ENCODE results near the gene HSDL2.
"Not testable (repeated sequence)": the region's sequence is repeated elsewhere in the genome, so short reads cannot be mapped to it uniquely, and the experiment has no call there.

Gene HSDL2

GRCh38 chr9:112380102-112380824, at the start of gene HSDL2:
TSS of gene HSDL2 (plus strand) at chr9:112380108. CDS start at chr9:112380164, 56 bp downstream.
- peak; percentile 39 to 46 for DNase-seq

GRCh38 chr9:112331674-112331952, 48.3 kb upstream of the HSDL2 start:
- no peak for DNase-seq

GRCh38 chr9:112332214-112332613, 47.7 kb upstream of the HSDL2 start:
- no peak for DNase-seq

- no peak for DNase-seq
Observed at GRCh38 chr9:112332674-112332976, 47.3 kb upstream of the HSDL2 start.

- DNase-seq = peak; percentile 70 to 76
Observed at GRCh38 chr9:112332977-112333638, 46.8 kb upstream of the HSDL2 start, which contains the start of gene PTBP3. TSS of gene PTBP3 (minus strand) at chr9:112333619. CDS start at chr9:112297865, 35,754 bp downstream.

GRCh38 chr9:112333639-112334431, 46.1 kb upstream of the HSDL2 start:
- peak; percentile 93 for DNase-seq

GRCh38 chr9:112334432-112334841, 45.5 kb upstream of the HSDL2 start:
- DNase-seq = peak; percentile 53 to 65

GRCh38 chr9:112337547-112337946, 42.4 kb upstream of the HSDL2 start:
- DNase-seq = no peak

GRCh38 chr9:112338561-112338960, 41.3 kb upstream of the HSDL2 start:
- DNase-seq = no peak

- DNase-seq = no peak
Observed at GRCh38 chr9:112339886-112340285, 40.0 kb upstream of the HSDL2 start.

- no peak for DNase-seq
Observed at GRCh38 chr9:112341730-112342129, 38.2 kb upstream of the HSDL2 start.

- peak; percentile 82 to 86 for DNase-seq
Observed at GRCh38 chr9:112348257-112349007, 31.5 kb upstream of the HSDL2 start.

- no peak for DNase-seq
Observed at GRCh38 chr9:112349008-112349333, 30.9 kb upstream of the HSDL2 start.

GRCh38 chr9:112351184-112351583, 28.7 kb upstream of the HSDL2 start:
- no peak for DNase-seq

- no peak for DNase-seq
Observed at GRCh38 chr9:112352209-112352608, 27.7 kb upstream of the HSDL2 start.

- no peak for DNase-seq
Observed at GRCh38 chr9:112354081-112354743, 25.7 kb upstream of the HSDL2 start.

- no peak for DNase-seq
Observed at GRCh38 chr9:112355427-112355897, 24.4 kb upstream of the HSDL2 start.

GRCh38 chr9:112360047-112360804, 19.7 kb upstream of the HSDL2 start:
- no peak for DNase-seq

GRCh38 chr9:112361601-112362000, 18.3 kb upstream of the HSDL2 start:
- no peak for DNase-seq

GRCh38 chr9:112364761-112365160, 15.1 kb upstream of the HSDL2 start:
- no peak for DNase-seq

GRCh38 chr9:112365257-112365656, 14.7 kb upstream of the HSDL2 start:
- DNase-seq = not testable (repeated sequence)

GRCh38 chr9:112366591-112366990, 13.3 kb upstream of the HSDL2 start:
- DNase-seq = no peak
